DMS 273 (cell line): ENCODE measurements around the gene TMEM121.
"Not testable (repeated sequence)": the region's sequence is repeated elsewhere in the genome, so short reads cannot be mapped to it uniquely, and the experiment has no call there.

Experiments used
- DNase-seq: peaks from one replicate; lab custom pipeline; 2025; ENCODE audit not compliant: unreplicated experiment; lab: John Stamatoyannopoulos, UW

The TMEM121 gene

GRCh38 chr14:105567164-105568103, 41.1 kb downstream of the TMEM121 start:
- DNase-seq, result not testable (repeated sequence)

GRCh38 chr14:105568140-105568843, 41.9 kb downstream of the TMEM121 start:
- not testable (repeated sequence) for DNase-seq

- DNase-seq, result no peak
Observed at GRCh38 chr14:105568859-105569766, 42.7 kb downstream of the TMEM121 start.

DNA sequence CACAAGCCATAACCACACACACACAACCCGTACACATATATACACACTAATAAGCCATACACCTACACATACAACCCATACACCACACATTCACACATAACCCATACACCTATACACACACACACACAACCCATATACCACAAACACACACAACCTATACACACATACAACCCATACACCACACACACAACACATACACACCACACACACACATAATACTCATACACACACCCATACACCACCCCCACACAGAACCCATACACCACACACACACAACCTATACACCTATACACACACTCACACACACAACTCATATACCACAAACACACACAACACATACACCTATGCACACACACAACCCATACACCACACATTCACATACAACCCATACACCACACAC, 44.1 kb downstream of the TMEM121 start:
- DNase-seq, result no peak

GRCh38 chr14:105571181-105571951, 45.0 kb downstream of the TMEM121 start:
- DNase-seq, result not testable (repeated sequence)

GRCh38 chr14:105572063-105572462, 45.7 kb downstream of the TMEM121 start:
- DNase-seq, result not testable (repeated sequence)

- not testable (repeated sequence) for DNase-seq
Observed at GRCh38 chr14:105573841-105574240, 47.5 kb downstream of the TMEM121 start.

DNA sequence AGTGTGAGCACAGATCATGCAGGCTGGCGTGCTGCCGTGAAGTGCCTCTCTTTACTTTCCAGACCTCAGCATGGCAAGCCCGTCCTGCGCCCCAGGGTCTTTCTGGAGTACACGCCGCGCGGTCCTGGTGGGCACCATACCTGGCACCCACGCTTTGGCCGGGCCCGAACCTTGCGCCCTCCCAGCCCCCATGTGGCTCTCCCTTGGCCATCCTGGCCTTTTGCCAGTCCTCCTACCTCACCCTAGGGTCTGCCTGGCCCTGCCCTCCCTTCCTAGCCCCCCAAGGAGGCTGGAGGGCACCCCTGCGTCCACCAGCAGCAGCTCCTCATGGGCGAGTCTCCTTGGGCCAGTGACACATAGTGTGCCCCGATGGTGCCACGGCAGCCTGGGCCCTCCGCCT, 48.0 kb downstream of the TMEM121 start:
- DNase-seq, result not testable (repeated sequence)

- DNase-seq, result not testable (repeated sequence)
Observed at GRCh38 chr14:105575016-105575700, 48.8 kb downstream of the TMEM121 start.

DNA sequence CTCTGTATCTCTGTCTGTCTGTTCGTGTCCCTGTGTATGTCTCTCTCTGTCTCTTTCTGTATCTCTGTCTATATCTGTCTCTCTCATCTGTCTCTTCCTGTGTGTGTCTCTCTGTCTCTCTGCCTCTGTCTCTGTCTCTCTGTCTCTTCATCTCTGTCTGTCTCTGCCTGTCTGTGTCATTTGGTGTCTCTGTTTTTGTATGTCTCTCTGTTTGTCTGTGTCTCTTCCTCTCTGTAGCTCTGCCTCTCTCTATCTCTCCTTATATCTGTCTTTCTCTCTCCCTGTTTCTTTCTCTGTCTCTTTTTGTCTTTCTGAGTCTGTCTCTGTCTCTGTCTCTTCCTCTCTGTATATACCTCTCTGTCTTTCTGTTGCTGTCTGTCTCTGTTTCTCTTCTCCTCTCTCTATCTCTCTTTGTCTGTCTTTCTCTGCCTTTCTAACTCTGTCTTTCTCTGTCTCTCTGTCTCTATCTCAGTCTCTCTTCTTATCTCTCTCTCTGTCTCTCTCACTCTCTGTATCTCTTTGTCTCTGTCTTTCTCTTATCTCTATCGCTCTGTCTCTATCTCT, 50.2 kb downstream of the TMEM121 start:
- DNase-seq, result no peak

GRCh38 chr14:105577314-105577861, 51.0 kb downstream of the TMEM121 start:
- no peak for DNase-seq

DNA sequence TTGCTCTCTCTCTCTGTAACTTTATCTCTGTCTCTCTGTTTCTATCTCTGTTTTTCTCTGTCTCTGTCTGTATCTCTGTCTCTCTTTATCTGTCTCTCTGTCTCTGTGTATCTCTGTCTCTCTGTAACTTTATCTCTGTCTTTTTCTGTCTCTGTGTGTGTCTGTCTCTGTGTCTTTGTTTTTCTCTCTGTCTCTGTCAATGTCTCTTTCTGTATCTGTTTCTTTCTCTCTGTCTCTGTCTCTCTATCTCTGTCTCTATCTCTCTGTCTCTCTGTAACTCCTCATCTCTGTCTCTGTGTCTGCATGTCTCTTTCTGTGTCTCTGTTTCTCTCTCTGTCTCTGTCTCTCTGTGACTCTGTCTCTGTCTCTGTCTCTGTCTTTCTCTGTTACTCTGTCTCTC, 51.7 kb downstream of the TMEM121 start:
- DNase-seq, result no peak

- not testable (repeated sequence) for DNase-seq
Observed at GRCh38 chr14:105579221-105579620, 52.8 kb downstream of the TMEM121 start.
